Spleen (tissue), 7 donors: ENCODE data around the gene DMRTA2.

Source experiments
- CTCF ChIP-seq, 11 experiments: fragments of 200-600 bp in 7 of 11; fragments of 450-650 bp in 4 of 11; sonication (generic) in 4 of 11; IDR thresholded peaks in 8 of 11; conservative IDR thresholded peaks in 3 of 11; 1 replicate in 7 of 11; 2 replicates in 4 of 11; pipeline versions ENCODE4 v1.4.0 to v1.8.0; 2016 to 2021; ENCODE audit warnings: antibody characterized with exemption in 11 of 11, inconsistent platforms in 4 of 11, mild to moderate bottlenecking in 1 of 11
- POLR2AphosphoS5 ChIP-seq, 3 donors: sonication (generic); formaldehyde crosslinking; IDR thresholded peaks; one replicate each; pipeline ENCODE4 v1.5.1; 2017; ENCODE audit warnings: antibody characterized with exemption in 3 of 3
- donor health status: DM: no; HTN: no; CAD: no; lungs with moderate emphysema.
- donor health status: DM: no; HTN: no; CAD: no.
- donor health status: DM: no; HTN: no; CAD: no.

GRCh38 chr1:50393522-50394120, 29.6 kb downstream of the DMRTA2 start:
- no peak for TF ChIP-seq POLR2AphosphoS5 (IDR thresholded peaks at IDR 0.05)
- TF ChIP-seq CTCF (IDR thresholded peaks at IDR 0.05 in 8 of 11, conservative IDR thresholded peaks at IDR 0.05 in 3 of 11) = no peak
